Thoracic aorta endothelial cell (primary cell): ENCODE data around the gene TRIM26. TPM values are rescaled to one million over a fixed set of nuclear protein-coding genes. Genes with fewer than 3 reads are reported as not detected.

Experiments
- total RNA-seq: library from RNA; depleted of rRNA; stranded (reverse); fragments of >200 nt; gene quantifications from 2 replicates; pipeline ENCODE4 v1.2.3, GENCODE V29; 2012

The TRIM26 gene
- total RNA-seq = 30.2 and 33.9 TPM in 2 replicates

GRCh38 chr6:30212865-30213666 lies at the start of gene TRIM26:
TRIM26 (minus strand) TSS chr6:30213406; CDS start chr6:30199103, 14,303 bp downstream.

GRCh38 chr6:30163090-30163917 lies 49.9 kb downstream of the TRIM26 start, which contains the start of gene TRIM15:
TRIM15 (plus strand) TSS chr6:30163546; CDS start chr6:30163685, 139 bp downstream.

GRCh38 chr6:30160785-30161531 lies 52.2 kb downstream of the TRIM26 start, which contains the start of gene TRIM10:
TRIM10 (minus strand) TSS chr6:30161211; CDS start chr6:30160858, 353 bp downstream.

GRCh38 chr6:30135757-30136156 lies 77.4 kb downstream of the TRIM26 start, which contains the start of gene TRIM40:
TRIM40 (plus strand) TSS chr6:30136140; CDS start chr6:30137037, 897 bp downstream.

Other genes with a start within 250 kb of the TRIM26 start
- 17.7 and 23.8 TPM in 2 replicates for gene POLR1H, start 152.1 kb downstream of the TRIM26 start, total RNA-seq
- 31.0 and 32.8 TPM in 2 replicates for gene PPP1R11, start 146.2 kb downstream of the TRIM26 start, total RNA-seq
- gene RNF39, start 137.6 kb downstream of the TRIM26 start, total RNA-seq = not detected in 2 replicates
- not detected in 2 replicates for gene TRIM31, start 100.3 kb downstream of the TRIM26 start, total RNA-seq
- not detected in 2 replicates for gene TRIM40, start 77.3 kb downstream of the TRIM26 start, total RNA-seq
- not detected in 2 replicates for gene TRIM10, start 52.2 kb downstream of the TRIM26 start, total RNA-seq
- not detected in 2 replicates for gene TRIM15, start 49.9 kb downstream of the TRIM26 start, total RNA-seq
- 8.9 and 11.4 TPM in 2 replicates for gene TRIM39, start 113.5 kb upstream of the TRIM26 start, total RNA-seq
- 24.9 and 25.4 TPM in 2 replicates for gene RPP21, start 131.8 kb upstream of the TRIM26 start, total RNA-seq